Activated B cell treated with CpG ODN at 0.5 μM for 24 hours (primary cell): ENCODE results near the gene MED13. TPM values are rescaled to one million over a fixed set of nuclear protein-coding genes. Genes with fewer than 3 reads are reported as not detected.
A peak's percentile ranks its signal among the peaks of the same experiment; 100 is the strongest.

Experiments used
- ATAC-seq: fragments of 200-7000 bp; cut with Tn5 transposase; one replicate; pipeline ENCODE4 v1.10.0; 2021; ENCODE audit warnings: low read depth, mild to moderate bottlenecking, moderate library complexity
- CTCF ChIA-PET: fragments of 350-600 bp; sonication (Branson Sonifier 250); formaldehyde crosslinking; loops from one replicate; lab custom pipeline; 2021; ENCODE audit warnings: antibody characterized with exemption; lab: Charles Lee
- POLR2A ChIA-PET: fragments of 350-600 bp; sonication (Branson Sonifier 250); formaldehyde crosslinking; loops from one replicate; lab custom pipeline; 2021; ENCODE audit warnings: antibody characterized with exemption; lab: Charles Lee
- DNase-seq: peaks from one replicate; pipeline ENCODE4 v3.0.0; 2022
- H3K27ac Mint-ChIP-seq: one replicate; pipeline ENCODE4 v1.8.0; 2020; ENCODE audit warnings: mixed read lengths
- H3K27me3 Mint-ChIP-seq: one replicate; pipeline ENCODE4 v1.8.0; 2021; ENCODE audit warnings: mixed read lengths
- H3K36me3 Mint-ChIP-seq: one replicate; pipeline ENCODE4 v1.8.0; 2021; ENCODE audit warnings: low read depth, mixed read lengths
- H3K4me1 Mint-ChIP-seq: one replicate; pipeline ENCODE4 v1.8.0; 2021; ENCODE audit warnings: mixed read lengths
- H3K4me3 Mint-ChIP-seq: one replicate; pipeline ENCODE4 v1.8.0; 2020; ENCODE audit warnings: mild to moderate bottlenecking, mixed read lengths
- H3K9me3 Mint-ChIP-seq: one replicate; pipeline ENCODE4 v1.8.0; 2020; ENCODE audit warnings: mixed read lengths
- CTCF ChIP-seq: fragments of 200-600 bp; IDR thresholded peaks from one replicate; pipeline ENCODE4 v1.8.0; 2022; ENCODE audit warnings: antibody characterized with exemption, mild to moderate bottlenecking
- intact Hi-C: fragments of 100-400 bp; cut with micrococcal nuclease; formaldehyde crosslinking; loops from one replicate; pipeline ENCODE4 v1.15.1; 2024
- total RNA-seq: library from RNA; stranded (reverse); gene quantifications from 2 replicates; pipeline ENCODE4 v1.2.3, GENCODE V29; 2022

The MED13 gene
- total RNA-seq, 1 donor from 2014 or later = 101 TPM

- CTCF ChIA-PET = interaction anchor here (0.7 to 2.4 kb wide), 36 partner anchors 9 to 474 kb away, joined by 3 to 30 read pairs (median 6); partner anchors contain the start of gene MED13
- no peak overlapping the region for H3K4me3 Mint-ChIP-seq
- no peak for TF ChIP-seq CTCF
- no peaks in the 10 kb centered on the region for H3K27me3 Mint-ChIP-seq
- H3K9me3 Mint-ChIP-seq = peaks cover 3% of the 10 kb centered on the region
- no peak overlapping the region for H3K27ac Mint-ChIP-seq
- POLR2A ChIA-PET = interaction anchor here (1.1 to 1.5 kb wide), 3 partner anchors 11 to 136 kb away, joined by 3 to 9 read pairs (median 9); no protein-coding TSS in a partner anchor
- DNase-seq = no peak
- no peak for ATAC-seq
- intact Hi-C loops = loop anchor here (1.0 to 5.0 kb wide), 7 partner anchors 12 to 698 kb away; no protein-coding TSS in a partner anchor
- peaks cover 3% of the 10 kb centered on the region for H3K4me1 Mint-ChIP-seq
- H3K36me3 Mint-ChIP-seq = no peaks in the 10 kb centered on the region
Measured at GRCh38 chr17:62109924-62110323, 44.8 kb upstream of the MED13 start.

DNA sequence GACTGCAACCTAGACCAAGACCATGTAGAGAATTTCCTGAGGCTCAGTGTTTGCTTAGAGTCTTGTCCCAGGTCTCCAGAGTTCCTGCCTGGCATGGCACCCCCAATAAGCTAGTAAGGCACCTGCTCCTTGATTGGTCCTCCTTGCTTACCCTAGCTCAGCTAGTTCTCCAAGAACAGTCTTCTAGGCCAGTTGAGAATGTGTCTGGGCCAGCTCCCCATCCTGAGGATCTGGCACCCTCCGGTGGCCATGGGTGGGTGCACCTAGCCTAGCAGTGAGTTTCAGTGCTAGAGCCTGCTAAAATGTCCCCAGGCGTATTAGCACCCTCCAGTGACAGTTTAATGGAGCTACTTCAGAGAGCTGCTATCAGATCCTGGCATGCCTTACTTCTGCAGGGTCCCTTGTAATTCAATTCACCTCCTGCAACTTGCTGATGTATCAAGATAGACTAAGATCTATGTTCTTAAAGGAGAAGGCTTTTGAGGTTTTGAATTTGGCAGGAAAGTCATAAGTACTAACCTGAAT, 44.4 kb upstream of the MED13 start:
- no peak for TF ChIP-seq CTCF
- CTCF ChIA-PET = interaction anchor here (0.7 to 2.4 kb wide), 38 partner anchors 10 to 473 kb away, joined by 3 to 30 read pairs (median 6); partner anchors contain the start of gene MED13
- Mint-ChIP-seq H3K27me3 (no peaks in the 10 kb centered on the region), H3K9me3 (peaks cover 3% of the 10 kb centered on the region), H3K4me1 (peaks cover 3% of the 10 kb centered on the region), H3K4me3 (no peak overlapping the region), H3K36me3 (no peaks in the 10 kb centered on the region), H3K27ac (no peak overlapping the region)
- peak; percentile 43 for DNase-seq
- POLR2A ChIA-PET = interaction anchor here (0.6 to 1.5 kb wide), 4 partner anchors 11 to 153 kb away, joined by 3 to 9 read pairs (median 6); no protein-coding TSS in a partner anchor
- intact Hi-C loops = loop anchor here (1.0 to 5.0 kb wide), 7 partner anchors 11 to 697 kb away; no protein-coding TSS in a partner anchor
- ATAC-seq = peak; percentile 100

DNA sequence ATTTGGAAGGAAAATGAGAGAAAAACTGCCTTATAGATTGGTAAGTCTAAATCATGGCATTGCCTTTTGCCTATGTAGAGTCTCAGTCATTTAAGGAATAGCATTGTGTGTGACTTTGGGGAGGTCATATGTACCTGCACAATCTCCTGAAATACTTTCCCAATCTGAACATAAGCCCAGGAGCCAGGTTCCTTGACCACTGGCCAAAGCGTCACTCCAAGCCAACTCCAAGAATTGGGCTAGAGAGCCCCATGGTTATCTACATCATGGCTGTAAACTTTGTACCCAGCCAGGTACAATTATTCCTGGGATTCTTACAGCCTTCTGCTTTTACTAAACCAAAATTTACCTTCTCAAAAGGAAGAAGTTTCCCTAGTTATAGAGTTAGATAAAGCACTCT, 40.8 kb upstream of the MED13 start:
- no peak overlapping the region for H3K4me3 Mint-ChIP-seq
- H3K27me3 Mint-ChIP-seq = no peaks in the 10 kb centered on the region
- H3K9me3 Mint-ChIP-seq = no peaks in the 10 kb centered on the region

GRCh38 chr17:62105357-62105756, 40.3 kb upstream of the MED13 start:
- DNase-seq = no peak
- no peak for TF ChIP-seq CTCF
- H3K4me3 Mint-ChIP-seq = no peak overlapping the region
- H3K4me1 Mint-ChIP-seq = peaks cover 3% of the 10 kb centered on the region
- H3K27ac Mint-ChIP-seq = no peak overlapping the region
- POLR2A ChIA-PET = no interaction called here
- CTCF ChIA-PET = interaction anchor here (0.9 kb wide), 1 partner anchor 40 kb away, joined by 3 read pairs; no protein-coding TSS in a partner anchor
- intact Hi-C loops = loop anchor here (5.0 kb wide), 1 partner anchor 108 kb away; no protein-coding TSS in a partner anchor
- H3K9me3 Mint-ChIP-seq = no peaks in the 10 kb centered on the region
- H3K27me3 Mint-ChIP-seq = no peaks in the 10 kb centered on the region
- H3K36me3 Mint-ChIP-seq = no peaks in the 10 kb centered on the region
- ATAC-seq = no peak

More for the DNA sequence above, 40.8 kb upstream of the MED13 start:
- no peaks in the 10 kb centered on the region for H3K36me3 Mint-ChIP-seq
- POLR2A ChIA-PET = no interaction called here
- no peak for DNase-seq
- ATAC-seq = no peak
- no peak for TF ChIP-seq CTCF
- no peak overlapping the region for H3K27ac Mint-ChIP-seq
- CTCF ChIA-PET = no interaction called here
- intact Hi-C loops = loop anchor here (5.0 kb wide), 1 partner anchor 109 kb away; no protein-coding TSS in a partner anchor
- peaks cover 3% of the 10 kb centered on the region for H3K4me1 Mint-ChIP-seq

- intact Hi-C loops = no loop called here
- Mint-ChIP-seq H3K4me3 (no peak overlapping the region), H3K36me3 (no peaks in the 10 kb centered on the region), H3K27ac (no peak overlapping the region), H3K4me1 (peaks cover 32% of the 10 kb centered on the region), H3K27me3 (no peaks in the 10 kb centered on the region), H3K9me3 (no peaks in the 10 kb centered on the region)
- DNase-seq (no peak), ATAC-seq (no peak)
- POLR2A ChIA-PET = interaction anchor here (3.9 kb wide), 1 partner anchor 36 kb away, joined by 26 read pairs; the partner anchor contains the start of gene MED13
- no peak for TF ChIP-seq CTCF
- CTCF ChIA-PET = interaction anchor here (4.7 kb wide), 1 partner anchor 8 kb away, joined by 30 read pairs; no protein-coding TSS in a partner anchor
Measured at GRCh38 chr17:62101515-62101914, 36.4 kb upstream of the MED13 start.
